A549 (cell line): ENCODE results near the gene C5orf63. TPM values are rescaled to one million over a fixed set of nuclear protein-coding genes. Genes with fewer than 3 reads are reported as not detected.

Experiments
- ATAC-seq, 2 experiments: fragments of 200-7000 bp in 1 of 2; fragments of >200 bp in 1 of 2; cut with Nextera tagmentation in 1 of 2; cut with Tn5 transposase in 1 of 2; 3 replicates each; pipeline versions ENCODE4 v1.8.0 to v1.9.1; 2018 to 2020; ENCODE audit warnings: mild to moderate bottlenecking in 1 of 2, moderate library complexity in 1 of 2
- CTCF ChIA-PET: fragments of 300-600 bp; sonication (Branson Sonifier 250); formaldehyde crosslinking; extraction: SDS; loops from one replicate; lab custom pipeline; 2021; ENCODE audit warnings: antibody characterized with exemption, inconsistent platforms; lab: Yijun Ruan, JAX
- POLR2A ChIA-PET: fragments of 350-600 bp; formaldehyde crosslinking; extraction: SDS; loops from one replicate; lab custom pipeline; 2021; ENCODE audit warnings: antibody characterized with exemption, inconsistent platforms; lab: Yijun Ruan, JAX
- DNase-seq, 2 experiments: peaks; one replicate each; pipeline versions ENCODE4 v3.0.0 to v3.0.0-alpha.2; 2011 to 2016; ENCODE audit warnings: low read depth in 1 of 2, low spot score in 1 of 2
- FAIRE-seq: peaks from 2 replicates; lab custom pipeline; 2011; peaks lifted over from hg19 to GRCh38; lab: Jason Lieb, UNC
- H3K27ac ChIP-seq, 2 experiments: fragments of >200 bp; sonication (Bioruptor Twin); formaldehyde crosslinking; 3 replicates each; pipeline ENCODE4 v1.5.1; 2016 to 2017
- H3K4me1 ChIP-seq: fragments of >200 bp; sonication (Bioruptor Twin); formaldehyde crosslinking; 3 replicates; pipeline ENCODE4 v1.6.1; 2016
- H3K4me2 ChIP-seq: fragments of >200 bp; sonication (Bioruptor Twin); formaldehyde crosslinking; 3 replicates; pipeline ENCODE4 v1.6.1; 2016
- H3K4me3 ChIP-seq: fragments of >200 bp; sonication (Bioruptor Twin); formaldehyde crosslinking; 3 replicates; pipeline ENCODE4 v1.5.1; 2016
- H3K9me3 ChIP-seq: fragments of >200 bp; sonication (Bioruptor Twin); formaldehyde crosslinking; 3 replicates; pipeline ENCODE4 v1.6.1; 2016
- CBX8 ChIP-seq: fragments of 200-600 bp; sonication (generic); IDR thresholded peaks from 2 replicates; pipeline ENCODE4 v1.6.1; 2016
- CEBPB ChIP-seq, 2 experiments: fragments of >200 bp in 1 of 2; sonication (Bioruptor Twin) in 1 of 2; formaldehyde crosslinking in 1 of 2; IDR thresholded peaks; 2 replicates each; pipeline ENCODE4 v1.6.1; 2012 to 2016
- CHD2 ChIP-seq: fragments of 150-350 bp; IDR thresholded peaks from 2 replicates; pipeline ENCODE4 v1.6.1; 2014; ENCODE audit warnings: low read length; ENCODE audit not compliant: partially characterized antibody
- EHF ChIP-seq: fragments of 250-450 bp; sonication (Bioruptor Pico); IDR thresholded peaks from 2 replicates; pipeline ENCODE4 v1.5.0; 2020; ENCODE audit warnings: mild to moderate bottlenecking
- ESRRA ChIP-seq: fragments of 150-350 bp; IDR thresholded peaks from 2 replicates; pipeline ENCODE4 v1.6.1; 2014; ENCODE audit warnings: mild to moderate bottlenecking, low read length, borderline replicate concordance
- FOSB ChIP-seq: fragments of 250-450 bp; sonication (Bioruptor Pico); IDR thresholded peaks from 2 replicates; pipeline ENCODE4 v1.5.0; 2020; ENCODE audit warnings: mild to moderate bottlenecking, moderate library complexity
- FOXS1 ChIP-seq: fragments of 250-450 bp; sonication (Bioruptor Pico); IDR thresholded peaks from 2 replicates; pipeline ENCODE4 v1.5.0; 2020; ENCODE audit warnings: mild to moderate bottlenecking, moderate library complexity
- GATA3 ChIP-seq: IDR thresholded peaks from 2 replicates; pipeline ENCODE4 v1.6.1; 2012; ENCODE audit warnings: borderline replicate concordance
- HDAC2 ChIP-seq: fragments of 200-600 bp; sonication (generic); IDR thresholded peaks from 2 replicates; pipeline ENCODE4 v1.6.1; 2016
- HOXA7 ChIP-seq: fragments of 250-450 bp; sonication (Bioruptor Pico); IDR thresholded peaks from 2 replicates; pipeline ENCODE4 v1.5.0; 2020; ENCODE audit warnings: mild to moderate bottlenecking, moderate library complexity
- HOXB13 ChIP-seq: fragments of 250-450 bp; sonication (Bioruptor Pico); IDR thresholded peaks from 2 replicates; pipeline ENCODE4 v1.5.0; 2020; ENCODE audit warnings: low read depth, mild to moderate bottlenecking, moderate library complexity
- JUN ChIP-seq, 2 experiments: fragments of >200 bp; sonication (Bioruptor Twin); formaldehyde crosslinking; IDR thresholded peaks; 2 replicates in 1 of 2; 3 replicates in 1 of 2; pipeline ENCODE4 v1.6.1; 2016 to 2017
- MAFK ChIP-seq: fragments of 450-650 bp; IDR thresholded peaks from 2 replicates; pipeline ENCODE4 v1.6.1; 2014; ENCODE audit not compliant: partially characterized antibody
- MAZ ChIP-seq: fragments of 150-350 bp; IDR thresholded peaks from 2 replicates; pipeline ENCODE4 v1.6.1; 2014; ENCODE audit warnings: antibody characterized with exemption, low read depth, low read length, borderline replicate concordance
- PHF8 ChIP-seq: fragments of 200-600 bp; sonication (generic); IDR thresholded peaks from 2 replicates; pipeline ENCODE4 v1.6.1; 2016; ENCODE audit warnings: low read depth, mild to moderate bottlenecking, antibody characterized with exemption, moderate library complexity, borderline replicate concordance
- POLR2AphosphoS2 ChIP-seq: conservative IDR thresholded peaks from 2 replicates; pipeline ENCODE4 v1.6.1; 2012; ENCODE audit warnings: low read length, improper control_type of control experiment, inconsistent platforms
- RARB ChIP-seq: fragments of 250-450 bp; sonication (Bioruptor Pico); IDR thresholded peaks from 2 replicates; pipeline ENCODE4 v1.8.0; 2021; ENCODE audit warnings: mild to moderate bottlenecking, moderate library complexity
- RFX5 ChIP-seq: fragments of 450-650 bp; IDR thresholded peaks from 2 replicates; pipeline ENCODE4 v1.7.1; 2014; ENCODE audit warnings: antibody characterized with exemption, mild to moderate bottlenecking, moderate library complexity
- SREBF2 ChIP-seq: fragments of 450-650 bp; IDR thresholded peaks from 2 replicates; pipeline ENCODE4 v1.6.1; 2014; ENCODE audit warnings: mild to moderate bottlenecking, moderate library complexity
- ZC3H11A ChIP-seq: fragments of 450-650 bp; IDR thresholded peaks from 2 replicates; pipeline ENCODE4 v1.6.1; 2014; ENCODE audit warnings: antibody characterized with exemption, mild to moderate bottlenecking
- ZFP36 ChIP-seq: fragments of 450-650 bp; IDR thresholded peaks from 2 replicates; pipeline ENCODE4 v1.6.1; 2014; ENCODE audit warnings: borderline replicate concordance; ENCODE audit not compliant: partially characterized antibody
- WGBS: methylation state at CpG from one replicate; pipeline ENCODE4 v1.1.6; 2017; ENCODE audit errors: missing lambda C conversion rate; 5-methylcytosine and 5-hydroxymethylcytosine counted together
- polyA plus RNA-seq, 4 experiments: library from polyadenylated mRNA; depleted of rRNA in 3 of 4; stranded (reverse); fragments of >200 nt; fragmentation: RNase III in 1 of 4; extraction: RNeasy Plus Mini Kit Qiagen cat#74134 plus additional on column Dnase treatment in 1 of 4; gene quantifications; 2 replicates in 3 of 4; 3 replicates in 1 of 4; pipeline ENCODE4 v1.2.3, GENCODE V29; 2011 to 2017
- TF ChIP-seq, protein P1 (sequence below): fragments of >200 bp; sonication (Bioruptor Twin); formaldehyde crosslinking; IDR thresholded peaks from 3 replicates; pipeline ENCODE4 v1.6.1; 2016
- TF ChIP-seq, protein P2 (sequence below): IDR thresholded peaks from 2 replicates; pipeline ENCODE4 v1.6.1; 2012
- TF ChIP-seq, protein P3 (sequence below): IDR thresholded peaks from 2 replicates; pipeline ENCODE4 v1.6.1; 2012
- TF ChIP-seq, protein P4 (sequence below): fragments of 450-650 bp; IDR thresholded peaks from 2 replicates; pipeline ENCODE4 v1.6.1; 2014; ENCODE audit warnings: antibody characterized with exemption
- TF ChIP-seq, protein P5 (sequence below): fragments of 150-350 bp; IDR thresholded peaks from 2 replicates; pipeline ENCODE4 v1.6.1; 2014; ENCODE audit warnings: low read depth, mild to moderate bottlenecking, low read length

Gene C5orf63
- polyA plus RNA-seq, 2 of the 4 experiments (the other 2 are of a cell fraction): 4.1 to 10.9 TPM

DNA sequence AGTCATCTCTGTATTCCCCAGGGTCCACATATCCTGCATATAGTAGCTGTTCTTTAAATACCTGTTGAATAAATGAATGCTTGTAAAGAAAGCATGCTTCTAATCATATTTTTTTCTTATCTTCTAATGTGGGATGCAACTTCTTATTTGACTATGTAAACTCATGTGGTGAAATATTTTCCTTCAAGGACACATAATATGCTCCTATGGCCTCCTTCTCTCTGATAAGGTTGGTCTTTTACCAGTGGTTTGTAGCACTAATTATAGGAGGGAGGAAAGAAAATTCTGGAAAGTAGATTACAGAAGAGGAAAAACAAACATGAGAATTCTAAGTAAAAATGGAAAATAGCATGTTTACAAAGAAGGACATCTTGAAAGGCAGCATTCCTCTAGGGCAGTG, 28.6 kb upstream of the C5orf63 start:
- H3K4me2 ChIP-seq: no peak overlapping the region
- ChIA-PET POLR2A (no interaction called here), CTCF (no interaction called here)
- H3K4me1 ChIP-seq: no peaks in the 10 kb centered on the region
- no peaks in the 10 kb centered on the region; the same call in 2 of the 3 replicates for H3K9me3 ChIP-seq
- FAIRE-seq (no peak), ATAC-seq (no peak), DNase-seq (no peak)
- no peak overlapping the region for H3K4me3 ChIP-seq
- TF ChIP-seq MAZ (no peak), ZFP36 (no peak), HDAC2 (no peak), FOSB (CRISPR knock-in tag) (no peak), PHF8 (no peak), CBX8 (no peak), RARB (CRISPR knock-in tag) (no peak), CHD2 (no peak), HOXB13 (CRISPR knock-in tag) (no peak), ESRRA (no peak), MAFK (no peak)
- TF ChIP-seq, protein P1, sequence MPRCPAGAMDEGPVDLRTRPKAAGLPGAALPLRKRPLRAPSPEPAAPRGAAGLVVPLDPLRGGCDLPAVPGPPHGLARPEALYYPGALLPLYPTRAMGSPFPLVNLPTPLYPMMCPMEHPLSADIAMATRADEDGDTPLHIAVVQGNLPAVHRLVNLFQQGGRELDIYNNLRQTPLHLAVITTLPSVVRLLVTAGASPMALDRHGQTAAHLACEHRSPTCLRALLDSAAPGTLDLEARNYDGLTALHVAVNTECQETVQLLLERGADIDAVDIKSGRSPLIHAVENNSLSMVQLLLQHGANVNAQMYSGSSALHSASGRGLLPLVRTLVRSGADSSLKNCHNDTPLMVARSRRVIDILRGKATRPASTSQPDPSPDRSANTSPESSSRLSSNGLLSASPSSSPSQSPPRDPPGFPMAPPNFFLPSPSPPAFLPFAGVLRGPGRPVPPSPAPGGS: no peak
- TF ChIP-seq, protein P2, sequence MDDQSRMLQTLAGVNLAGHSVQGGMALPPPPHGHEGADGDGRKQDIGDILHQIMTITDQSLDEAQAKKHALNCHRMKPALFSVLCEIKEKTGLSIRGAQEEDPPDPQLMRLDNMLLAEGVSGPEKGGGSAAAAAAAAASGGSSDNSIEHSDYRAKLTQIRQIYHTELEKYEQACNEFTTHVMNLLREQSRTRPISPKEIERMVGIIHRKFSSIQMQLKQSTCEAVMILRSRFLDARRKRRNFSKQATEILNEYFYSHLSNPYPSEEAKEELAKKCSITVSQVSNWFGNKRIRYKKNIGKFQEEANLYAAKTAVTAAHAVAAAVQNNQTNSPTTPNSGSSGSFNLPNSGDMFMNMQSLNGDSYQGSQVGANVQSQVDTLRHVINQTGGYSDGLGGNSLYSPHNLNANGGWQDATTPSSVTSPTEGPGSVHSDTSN: no peak
- H3K27ac ChIP-seq: no peak overlapping the region

DNA sequence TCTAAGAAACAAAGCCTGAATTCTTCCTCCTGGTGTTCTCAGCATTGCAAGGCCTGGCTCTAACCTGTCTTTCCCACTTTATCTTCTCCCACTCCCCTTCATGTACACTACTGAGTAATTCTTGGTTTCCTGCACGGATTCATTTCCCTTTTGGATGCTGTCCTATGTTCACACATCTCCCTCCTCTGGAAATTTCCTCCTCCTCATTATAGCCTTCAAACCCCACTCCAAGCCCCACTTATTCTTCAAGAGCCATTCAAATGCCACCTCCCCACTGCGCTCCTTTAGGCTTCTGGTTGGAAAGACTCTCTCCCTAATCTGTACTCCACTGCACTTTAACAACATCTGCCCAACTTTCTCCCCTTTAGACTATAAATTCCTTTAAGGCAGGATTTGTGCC, 28.2 kb upstream of the C5orf63 start:
- TF ChIP-seq EHF (CRISPR knock-in tag) (no peak), CHD2 (no peak), FOSB (CRISPR knock-in tag) (no peak), ZC3H11A (no peak), CBX8 (no peak), HOXA7 (no peak), JUN (IDR thresholded peaks at IDR 0.05) (no peak), MAZ (no peak), CEBPB (IDR thresholded peaks at IDR 0.05) (no peak)
- TF ChIP-seq, protein P3, sequence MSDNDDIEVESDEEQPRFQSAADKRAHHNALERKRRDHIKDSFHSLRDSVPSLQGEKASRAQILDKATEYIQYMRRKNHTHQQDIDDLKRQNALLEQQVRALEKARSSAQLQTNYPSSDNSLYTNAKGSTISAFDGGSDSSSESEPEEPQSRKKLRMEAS: no peak
- TF ChIP-seq, protein P1: no peak
- no peak for FAIRE-seq
- ATAC-seq: no peak
- Histone ChIP-seq H3K4me1 (no peaks in the 10 kb centered on the region), H3K4me2 (no peak overlapping the region), H3K4me3 (no peak overlapping the region), H3K27ac (no peak overlapping the region), H3K9me3 (no peaks in the 10 kb centered on the region; the same call in 2 of the 3 replicates)
- WGBS: 39% methylated on average over 2 of the region's 2 CpGs
- ChIA-PET POLR2A (no interaction called here), CTCF (no interaction called here)
- DNase-seq: no peak

DNA sequence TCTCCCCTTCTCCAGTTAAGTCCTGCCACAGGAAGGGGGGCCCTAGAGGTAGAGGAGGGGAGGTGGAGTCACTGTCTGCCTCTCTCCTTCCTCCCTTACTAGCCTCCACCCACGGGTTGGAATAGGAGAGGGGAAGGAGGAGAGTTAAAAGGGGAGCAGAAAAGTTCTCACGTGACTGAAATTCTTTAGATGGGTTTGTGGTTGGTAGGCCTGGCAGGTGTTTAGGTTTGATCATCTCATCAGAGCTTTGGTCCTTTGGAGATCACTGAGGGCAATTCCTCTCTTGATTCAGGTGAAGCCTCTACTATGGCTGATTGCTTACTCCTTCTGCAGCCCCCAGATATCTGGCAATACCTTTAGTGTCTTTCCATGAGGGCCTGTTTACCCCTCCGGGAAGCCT, 24.9 kb upstream of the C5orf63 start:
- ATAC-seq: no peak
- Histone ChIP-seq H3K4me1 (no peaks in the 10 kb centered on the region), H3K4me2 (no peak overlapping the region), H3K9me3 (no peaks in the 10 kb centered on the region), H3K4me3 (no peak overlapping the region), H3K27ac (no peak overlapping the region)
- FAIRE-seq: no peak
- TF ChIP-seq CHD2 (no peak), HOXA7 (no peak), SREBF2 (no peak), FOXS1 (CRISPR knock-in tag) (no peak), POLR2AphosphoS2 (no peak), RFX5 (no peak), GATA3 (no peak)
- TF ChIP-seq, protein P4, sequence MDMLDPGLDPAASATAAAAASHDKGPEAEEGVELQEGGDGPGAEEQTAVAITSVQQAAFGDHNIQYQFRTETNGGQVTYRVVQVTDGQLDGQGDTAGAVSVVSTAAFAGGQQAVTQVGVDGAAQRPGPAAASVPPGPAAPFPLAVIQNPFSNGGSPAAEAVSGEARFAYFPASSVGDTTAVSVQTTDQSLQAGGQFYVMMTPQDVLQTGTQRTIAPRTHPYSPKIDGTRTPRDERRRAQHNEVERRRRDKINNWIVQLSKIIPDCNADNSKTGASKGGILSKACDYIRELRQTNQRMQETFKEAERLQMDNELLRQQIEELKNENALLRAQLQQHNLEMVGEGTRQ: no peak
- TF ChIP-seq, protein P5, sequence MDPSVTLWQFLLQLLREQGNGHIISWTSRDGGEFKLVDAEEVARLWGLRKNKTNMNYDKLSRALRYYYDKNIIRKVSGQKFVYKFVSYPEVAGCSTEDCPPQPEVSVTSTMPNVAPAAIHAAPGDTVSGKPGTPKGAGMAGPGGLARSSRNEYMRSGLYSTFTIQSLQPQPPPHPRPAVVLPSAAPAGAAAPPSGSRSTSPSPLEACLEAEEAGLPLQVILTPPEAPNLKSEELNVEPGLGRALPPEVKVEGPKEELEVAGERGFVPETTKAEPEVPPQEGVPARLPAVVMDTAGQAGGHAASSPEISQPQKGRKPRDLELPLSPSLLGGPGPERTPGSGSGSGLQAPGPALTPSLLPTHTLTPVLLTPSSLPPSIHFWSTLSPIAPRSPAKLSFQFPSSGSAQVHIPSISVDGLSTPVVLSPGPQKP: no peak
- POLR2A ChIA-PET: no interaction called here
- CTCF ChIA-PET: no interaction called here
- 8% methylated on average over 3 of the region's 3 CpGs for WGBS
- DNase-seq: no peak
